HEK293T (cell line): ENCODE data around the gene SH3PXD2B.

Experiments used
- CTCF ChIA-PET: fragments of 350-600 bp; formaldehyde crosslinking; extraction: SDS; loops from one replicate; lab custom pipeline; 2021; ENCODE audit warnings: antibody characterized with exemption, inconsistent platforms; lab: Yijun Ruan, JAX
- POLR2A ChIA-PET: fragments of 350-600 bp; formaldehyde crosslinking; extraction: SDS; loops from one replicate; lab custom pipeline; 2020; ENCODE audit warnings: antibody characterized with exemption, inconsistent platforms; lab: Yijun Ruan, JAX
- DNase-seq: peaks from one replicate; pipeline ENCODE4 v3.0.0; 2012; ENCODE audit warnings: mixed read lengths; ENCODE audit errors: extremely low spot score
- ARNT ChIP-seq: fragments of 450-650 bp; IDR thresholded peaks from 2 replicates; pipeline ENCODE4 v1.6.1; 2017; ENCODE audit warnings: mild to moderate bottlenecking
- BHLHE40 ChIP-seq: fragments of 450-650 bp; IDR thresholded peaks from 2 replicates; pipeline ENCODE4 v1.6.1; 2016; ENCODE audit warnings: mild to moderate bottlenecking, moderate library complexity, borderline replicate concordance
- CTBP1 ChIP-seq: fragments of 450-650 bp; IDR thresholded peaks from 2 replicates; pipeline ENCODE4 v1.6.1; 2016; ENCODE audit warnings: borderline replicate concordance
- ELF4 ChIP-seq: fragments of 450-650 bp; IDR thresholded peaks from 2 replicates; pipeline ENCODE4 v1.6.1; 2017; ENCODE audit warnings: antibody characterized with exemption
- FOXA1 ChIP-seq: fragments of 450-650 bp; IDR thresholded peaks from 2 replicates; pipeline ENCODE4 v1.6.1; 2016; ENCODE audit warnings: mild to moderate bottlenecking
- FOXK2 ChIP-seq: fragments of 450-650 bp; IDR thresholded peaks from 2 replicates; pipeline ENCODE4 v1.6.1; 2016; ENCODE audit warnings: mild to moderate bottlenecking
- FOXM1 ChIP-seq: fragments of 450-650 bp; IDR thresholded peaks from 2 replicates; pipeline ENCODE4 v1.6.1; 2017; ENCODE audit warnings: mild to moderate bottlenecking, borderline replicate concordance
- HDGF ChIP-seq: fragments of 450-650 bp; IDR thresholded peaks from 2 replicates; pipeline ENCODE4 v1.6.1; 2017; ENCODE audit warnings: antibody characterized with exemption, borderline replicate concordance
- L3MBTL2 ChIP-seq: fragments of 450-650 bp; conservative IDR thresholded peaks from 2 replicates; pipeline ENCODE4 v1.6.1; 2016; ENCODE audit warnings: mild to moderate bottlenecking
- LEF1 ChIP-seq: fragments of 450-650 bp; IDR thresholded peaks from 2 replicates; pipeline ENCODE4 v1.6.1; 2017; ENCODE audit warnings: mild to moderate bottlenecking, borderline replicate concordance
- NFRKB ChIP-seq: fragments of 450-650 bp; IDR thresholded peaks from 2 replicates; pipeline ENCODE4 v1.6.1; 2016; ENCODE audit warnings: mild to moderate bottlenecking, moderate library complexity
- SP1 ChIP-seq: fragments of 450-650 bp; IDR thresholded peaks from 2 replicates; pipeline ENCODE4 v1.6.1; 2017
- SUZ12 ChIP-seq: fragments of 450-650 bp; IDR thresholded peaks from 2 replicates; pipeline ENCODE4 v1.6.1; 2016; ENCODE audit warnings: mild to moderate bottlenecking
- TARDBP ChIP-seq: fragments of 450-650 bp; IDR thresholded peaks from 2 replicates; pipeline ENCODE4 v1.6.1; 2016
- ZNF384 ChIP-seq: fragments of 450-650 bp; IDR thresholded peaks from 2 replicates; pipeline ENCODE4 v1.6.1; 2016
- TF ChIP-seq, protein P1 (sequence below): fragments of 450-650 bp; IDR thresholded peaks from 2 replicates; pipeline ENCODE4 v1.6.1; 2016

SH3PXD2B gene

DNA sequence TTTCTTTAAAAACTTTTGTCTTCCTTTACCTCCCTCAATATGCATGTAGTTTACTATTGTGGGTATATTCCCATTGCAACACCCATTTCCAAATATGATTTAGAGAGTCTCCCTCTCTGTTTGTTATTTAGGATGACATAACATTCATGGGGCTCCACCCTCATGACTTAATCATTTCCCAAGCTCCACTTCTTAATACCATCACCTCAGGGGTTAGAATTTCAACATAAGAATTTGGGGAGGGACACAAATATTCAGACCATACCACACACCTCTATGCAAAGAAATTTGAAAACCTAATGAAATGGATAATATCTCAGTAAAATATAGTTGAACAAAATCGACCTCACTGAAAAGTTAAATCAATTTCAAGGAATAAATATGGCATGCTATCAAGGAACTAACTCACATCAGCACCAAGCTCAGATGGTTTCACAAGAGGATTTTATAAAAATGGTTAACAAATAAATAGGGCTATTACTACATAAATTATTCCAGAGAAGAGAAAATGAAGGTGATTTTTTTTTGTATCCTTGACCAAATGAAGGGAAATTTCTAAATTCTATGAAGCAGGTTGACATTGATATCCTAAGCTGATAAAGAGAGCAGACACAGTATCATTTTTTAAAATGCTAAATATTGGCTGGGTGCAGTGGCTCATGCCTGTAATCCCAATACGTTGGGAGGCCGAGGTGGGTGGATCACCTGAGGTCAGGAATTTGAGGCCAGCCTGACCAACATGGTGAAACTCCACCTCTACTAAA is 150.6 kb downstream of the SH3PXD2B start:
- CTCF ChIA-PET: interaction anchor here (1.5 kb wide), 1 partner anchor 10 kb away, joined by 4 read pairs; no protein-coding TSS in a partner anchor
- DNase-seq: no peak
- TF ChIP-seq SP1 (no peak), NFRKB (no peak)
- POLR2A ChIA-PET: no interaction called here

DNA sequence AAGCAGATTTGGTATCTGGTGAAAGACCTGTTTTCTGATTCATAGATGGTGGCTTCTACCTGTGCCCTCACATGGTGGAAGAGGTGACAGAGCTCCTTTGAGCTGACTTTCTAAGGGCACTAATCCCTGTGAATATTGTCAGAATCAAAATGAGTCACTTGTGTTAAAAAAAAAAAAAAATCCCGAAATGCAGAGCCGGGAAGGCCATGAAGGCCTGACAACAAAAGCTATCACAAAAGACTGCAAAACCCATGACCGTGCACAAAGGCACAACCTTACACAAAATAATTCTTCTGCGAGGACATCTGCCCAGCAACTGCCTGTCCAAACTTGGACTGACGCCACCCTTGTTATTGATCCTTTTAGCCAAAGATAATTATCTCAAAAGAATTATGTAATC is 151.2 kb downstream of the SH3PXD2B start:
- TF ChIP-seq BHLHE40: no peak
- TF ChIP-seq CTBP1: no peak
- TF ChIP-seq ELF4: no peak
- TF ChIP-seq HDGF: no peak
- TF ChIP-seq, protein P1, sequence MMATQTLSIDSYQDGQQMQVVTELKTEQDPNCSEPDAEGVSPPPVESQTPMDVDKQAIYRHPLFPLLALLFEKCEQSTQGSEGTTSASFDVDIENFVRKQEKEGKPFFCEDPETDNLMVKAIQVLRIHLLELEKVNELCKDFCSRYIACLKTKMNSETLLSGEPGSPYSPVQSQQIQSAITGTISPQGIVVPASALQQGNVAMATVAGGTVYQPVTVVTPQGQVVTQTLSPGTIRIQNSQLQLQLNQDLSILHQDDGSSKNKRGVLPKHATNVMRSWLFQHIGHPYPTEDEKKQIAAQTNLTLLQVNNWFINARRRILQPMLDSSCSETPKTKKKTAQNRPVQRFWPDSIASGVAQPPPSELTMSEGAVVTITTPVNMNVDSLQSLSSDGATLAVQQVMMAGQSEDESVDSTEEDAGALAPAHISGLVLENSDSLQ: no peak
- TF ChIP-seq ARNT: no peak
- no peak for TF ChIP-seq FOXK2
- TF ChIP-seq NFRKB: no peak
- no peak for TF ChIP-seq SUZ12
- no peak for TF ChIP-seq ZNF384
- no peak for TF ChIP-seq L3MBTL2
- TF ChIP-seq SP1: no peak
- no peak for DNase-seq
- ChIA-PET CTCF (interaction anchor here (1.5 kb wide), 1 partner anchor 10 kb away, joined by 4 read pairs; no protein-coding TSS in a partner anchor), POLR2A (interaction anchor here (1.0 kb wide), 1 partner anchor 9 kb away, joined by 4 read pairs; no protein-coding TSS in a partner anchor)

DNA sequence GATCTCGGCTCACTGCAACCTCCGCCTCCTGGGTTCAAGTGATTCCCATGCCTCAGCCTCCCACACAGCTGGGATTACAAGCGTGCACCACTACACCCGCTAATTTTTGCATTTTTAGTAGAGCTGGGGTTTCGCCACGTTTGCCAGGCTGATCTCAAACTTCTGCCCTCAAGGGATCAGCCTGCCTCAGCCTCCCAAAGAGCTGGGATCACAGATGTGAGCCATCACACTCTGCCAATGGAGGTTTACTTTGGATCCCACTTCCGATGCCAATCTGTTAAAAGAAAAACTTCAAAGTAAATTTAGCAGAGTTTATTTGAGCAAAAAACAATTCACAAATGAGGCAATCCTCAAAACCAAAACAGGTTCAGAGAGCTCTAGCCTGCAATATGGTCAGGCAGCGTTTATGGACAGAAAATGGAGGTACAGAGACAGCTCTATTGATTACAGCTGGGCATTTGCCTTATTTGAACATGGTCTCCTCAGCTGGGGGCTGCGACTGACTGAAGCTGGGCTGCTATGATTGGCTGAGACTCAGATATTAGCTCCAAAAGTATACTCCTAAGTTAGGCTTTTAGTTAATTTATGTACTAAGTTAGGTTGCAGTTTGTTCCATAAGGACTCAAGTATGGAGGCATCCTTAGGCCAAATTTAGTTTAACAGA is 152.1 kb downstream of the SH3PXD2B start:
- TF ChIP-seq CTBP1 (no peak), LEF1 (no peak), FOXA1 (no peak), L3MBTL2 (no peak), HDGF (no peak), ZNF384 (no peak), SUZ12 (no peak), FOXM1 (no peak), TARDBP (no peak), FOXK2 (no peak), NFRKB (no peak)
- TF ChIP-seq, protein P1: no peak
- no peak for DNase-seq
- CTCF ChIA-PET: no interaction called here
- POLR2A ChIA-PET: interaction anchor here (1.0 kb wide), 1 partner anchor 10 kb away, joined by 4 read pairs; no protein-coding TSS in a partner anchor

DNA sequence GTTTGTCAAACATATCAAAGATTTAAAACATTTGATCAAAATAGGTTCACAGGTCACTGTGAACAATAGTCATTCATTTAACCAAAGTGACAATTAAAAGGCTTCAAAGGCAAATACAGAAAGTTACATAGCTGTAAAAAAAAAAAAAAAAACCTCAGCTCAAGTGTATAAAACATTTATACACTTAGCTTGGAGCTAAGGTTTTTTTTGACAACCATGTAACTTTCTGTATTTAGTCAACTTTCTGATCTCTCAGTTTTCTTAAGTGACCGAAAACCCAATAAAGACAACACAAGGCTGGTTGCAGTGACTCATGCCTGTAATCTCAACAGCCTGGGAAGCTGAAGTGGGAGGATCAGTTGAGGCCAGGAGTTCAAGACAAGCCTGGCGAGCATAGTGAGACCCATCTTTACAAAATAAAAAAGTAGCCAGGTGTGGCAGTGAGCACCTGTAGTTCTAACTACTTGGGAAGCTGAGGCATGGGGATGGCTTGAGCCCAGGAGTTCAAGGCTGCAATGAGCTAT is 154.3 kb downstream of the SH3PXD2B start:
- CTCF ChIA-PET: interaction anchor here (0.6 kb wide), 1 partner anchor 367 kb away, joined by 3 read pairs; no protein-coding TSS in a partner anchor
- DNase-seq: no peak
- POLR2A ChIA-PET: interaction anchor here (1.2 kb wide), 1 partner anchor 16 kb away, joined by 4 read pairs; the partner anchor contains the start of gene UBTD2
- TF ChIP-seq FOXK2: no peak
- TF ChIP-seq ARNT: no peak
- TF ChIP-seq, protein P1: no peak

DNA sequence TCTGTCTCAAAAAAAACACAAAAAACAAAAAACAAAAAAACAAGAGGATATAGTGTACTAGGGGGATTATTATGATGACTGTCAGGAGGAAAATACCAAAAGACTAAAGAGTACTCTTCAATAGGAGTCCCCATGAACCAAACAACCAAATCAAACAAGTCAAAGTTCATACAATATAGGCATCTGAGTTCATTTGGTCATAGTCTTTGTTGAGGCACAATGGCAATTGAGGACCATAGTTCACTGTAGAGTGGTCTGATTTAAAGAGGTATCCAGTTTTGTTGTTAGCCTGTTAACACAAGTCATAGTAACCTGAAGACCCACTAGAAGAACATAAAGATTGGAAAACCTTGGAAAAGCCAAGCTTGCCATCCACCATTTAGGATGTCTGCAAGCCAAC is 159.5 kb downstream of the SH3PXD2B start:
- no peak for DNase-seq
- ChIA-PET CTCF (no interaction called here), POLR2A (interaction anchor here (0.7 kb wide), 1 partner anchor 240 kb away, joined by 4 read pairs; no protein-coding TSS in a partner anchor)
- TF ChIP-seq CTBP1 (no peak), NFRKB (no peak), ARNT (no peak), SP1 (no peak), FOXK2 (no peak), BHLHE40 (no peak), SUZ12 (no peak), FOXM1 (no peak), LEF1 (no peak), ZNF384 (no peak), ELF4 (no peak), L3MBTL2 (no peak), TARDBP (no peak), FOXA1 (no peak)
- TF ChIP-seq, protein P1: no peak
